Urothelium cell line (cell line): Measurements from ENCODE around the gene TNFAIP2.

ENCODE experiments used
- DNase-seq: peaks from one replicate; pipeline ENCODE4 v3.0.0; 2011; ENCODE audit warnings: low spot score, mixed read lengths
- FAIRE-seq: peaks from 2 replicates; lab custom pipeline; 2011; peaks lifted over from hg19 to GRCh38; lab: Jason Lieb, UNC

TNFAIP2 gene, protein sequence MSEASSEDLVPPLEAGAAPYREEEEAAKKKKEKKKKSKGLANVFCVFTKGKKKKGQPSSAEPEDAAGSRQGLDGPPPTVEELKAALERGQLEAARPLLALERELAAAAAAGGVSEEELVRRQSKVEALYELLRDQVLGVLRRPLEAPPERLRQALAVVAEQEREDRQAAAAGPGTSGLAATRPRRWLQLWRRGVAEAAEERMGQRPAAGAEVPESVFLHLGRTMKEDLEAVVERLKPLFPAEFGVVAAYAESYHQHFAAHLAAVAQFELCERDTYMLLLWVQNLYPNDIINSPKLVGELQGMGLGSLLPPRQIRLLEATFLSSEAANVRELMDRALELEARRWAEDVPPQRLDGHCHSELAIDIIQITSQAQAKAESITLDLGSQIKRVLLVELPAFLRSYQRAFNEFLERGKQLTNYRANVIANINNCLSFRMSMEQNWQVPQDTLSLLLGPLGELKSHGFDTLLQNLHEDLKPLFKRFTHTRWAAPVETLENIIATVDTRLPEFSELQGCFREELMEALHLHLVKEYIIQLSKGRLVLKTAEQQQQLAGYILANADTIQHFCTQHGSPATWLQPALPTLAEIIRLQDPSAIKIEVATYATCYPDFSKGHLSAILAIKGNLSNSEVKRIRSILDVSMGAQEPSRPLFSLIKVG

GRCh38 chr14:103122947-103123633, at the start of gene TNFAIP2:
TNFAIP2 (plus strand) TSS chr14:103123461; CDS start chr14:103126458, 2,997 bp downstream.
- DNase-seq (no peak), FAIRE-seq (no peak)

DNA sequence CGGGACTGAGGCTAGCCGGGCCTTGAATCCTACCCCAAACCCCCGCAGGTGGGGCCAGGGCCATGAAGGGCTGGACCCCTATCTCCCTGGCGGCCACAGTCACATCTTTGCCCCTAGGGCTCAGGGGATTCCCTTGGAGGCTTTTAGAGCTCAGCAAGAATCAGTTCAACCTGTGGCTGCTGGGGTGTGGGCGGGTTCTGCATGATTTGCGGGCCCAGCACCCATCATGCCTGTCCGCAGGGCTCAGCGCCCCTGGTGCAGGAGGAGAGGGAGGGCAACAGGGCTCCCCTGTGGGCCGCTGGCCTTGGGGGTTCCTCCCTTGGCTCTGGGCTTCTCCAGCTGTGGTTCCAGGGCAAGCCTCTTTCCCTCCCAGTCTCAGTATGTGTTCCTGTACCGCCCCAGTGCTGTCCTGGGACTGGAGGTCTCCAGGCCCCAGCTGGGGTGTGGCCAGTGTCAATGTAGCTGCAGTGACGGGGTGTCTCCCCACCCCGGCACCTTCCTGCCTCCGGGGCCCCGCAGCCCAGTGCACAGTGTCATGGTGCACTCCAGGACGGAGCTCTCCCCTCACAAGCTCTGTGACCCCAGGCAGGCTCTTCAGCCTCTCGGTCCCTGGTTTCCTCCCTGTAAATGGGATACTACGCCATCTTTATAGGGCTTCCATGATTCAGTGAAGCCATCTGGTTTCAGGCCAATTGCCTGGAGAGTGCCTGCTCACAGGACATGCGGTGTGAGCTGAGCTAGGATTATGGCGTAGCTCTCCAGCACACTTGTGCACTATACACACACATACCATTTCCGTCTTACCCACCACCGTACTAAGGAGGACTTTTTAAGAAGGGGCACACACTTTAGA, 49.2 kb upstream of the TNFAIP2 start:
- FAIRE-seq (no peak), DNase-seq (no peak)

- no peak for FAIRE-seq
Measured at GRCh38 chr14:103074729-103075367, 48.4 kb upstream of the TNFAIP2 start.

GRCh38 chr14:103078420-103078749, 44.9 kb upstream of the TNFAIP2 start:
- FAIRE-seq (no peak), DNase-seq (peak; percentile 72)

More at GRCh38 chr14:103074729-103075367, 48.4 kb upstream of the TNFAIP2 start:
- no peak for DNase-seq

DNA sequence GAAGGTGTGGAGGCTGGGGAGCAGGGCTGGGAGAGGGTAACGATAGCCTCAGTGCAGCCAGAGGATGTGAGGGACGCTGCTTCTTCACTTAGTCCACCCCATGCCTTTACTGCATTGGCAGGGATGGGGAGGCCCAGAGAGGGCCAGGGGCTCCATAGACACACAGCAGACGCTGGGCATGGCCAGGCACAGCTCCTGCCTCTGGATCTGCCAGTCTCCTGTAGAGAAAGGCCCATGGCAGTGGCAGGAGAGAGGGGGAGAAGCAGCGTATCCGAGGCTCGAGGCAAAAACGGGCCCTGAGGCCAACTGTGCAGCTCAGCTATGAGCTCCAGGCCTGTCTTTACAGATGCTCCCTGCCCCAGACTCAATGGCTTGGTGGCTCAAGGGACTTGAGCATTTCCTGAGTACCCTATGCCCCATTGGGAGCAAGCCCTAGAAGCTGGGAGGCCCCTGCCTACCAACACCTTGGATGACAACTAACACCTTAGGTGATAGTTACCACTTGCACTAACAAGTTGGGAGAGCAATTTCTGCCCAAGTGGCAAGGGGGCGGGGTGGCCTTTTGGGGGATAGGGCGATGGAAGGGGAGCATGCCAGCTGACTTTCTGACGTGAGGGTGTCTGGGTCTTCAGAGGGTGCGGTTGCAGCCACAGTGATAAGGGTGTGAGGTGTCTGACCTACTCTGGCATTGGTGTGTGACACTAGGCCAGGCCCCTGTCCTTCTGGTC, 44.2 kb upstream of the TNFAIP2 start:
- DNase-seq = no peak
- no peak for FAIRE-seq

DNA sequence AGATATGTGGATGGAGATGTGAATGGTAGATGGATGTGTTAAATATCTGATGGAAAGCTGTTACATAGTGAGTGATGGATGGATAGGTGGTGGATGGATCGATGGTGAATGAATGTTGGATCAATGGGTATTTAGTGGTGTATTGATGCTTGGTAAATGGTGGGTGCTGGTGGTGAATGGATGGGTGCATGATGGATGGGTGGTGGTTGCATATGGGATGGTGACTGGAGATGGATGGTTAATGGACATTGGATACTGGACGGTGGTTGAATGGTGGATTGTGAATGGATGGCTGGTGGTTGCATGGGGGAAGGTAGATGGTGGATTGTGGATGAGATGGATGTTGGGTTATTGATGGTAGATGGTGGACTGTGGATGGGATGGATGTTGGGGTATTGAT, 41.3 kb upstream of the TNFAIP2 start:
- FAIRE-seq (no peak), DNase-seq (no peak)

GRCh38 chr14:103084021-103084919, 39.0 kb upstream of the TNFAIP2 start, which contains the start of gene LBHD2:
LBHD2 (plus strand) TSS chr14:103084210; CDS start chr14:103086013, 1,803 bp downstream.
- FAIRE-seq (no peak), DNase-seq (no peak)

DNA sequence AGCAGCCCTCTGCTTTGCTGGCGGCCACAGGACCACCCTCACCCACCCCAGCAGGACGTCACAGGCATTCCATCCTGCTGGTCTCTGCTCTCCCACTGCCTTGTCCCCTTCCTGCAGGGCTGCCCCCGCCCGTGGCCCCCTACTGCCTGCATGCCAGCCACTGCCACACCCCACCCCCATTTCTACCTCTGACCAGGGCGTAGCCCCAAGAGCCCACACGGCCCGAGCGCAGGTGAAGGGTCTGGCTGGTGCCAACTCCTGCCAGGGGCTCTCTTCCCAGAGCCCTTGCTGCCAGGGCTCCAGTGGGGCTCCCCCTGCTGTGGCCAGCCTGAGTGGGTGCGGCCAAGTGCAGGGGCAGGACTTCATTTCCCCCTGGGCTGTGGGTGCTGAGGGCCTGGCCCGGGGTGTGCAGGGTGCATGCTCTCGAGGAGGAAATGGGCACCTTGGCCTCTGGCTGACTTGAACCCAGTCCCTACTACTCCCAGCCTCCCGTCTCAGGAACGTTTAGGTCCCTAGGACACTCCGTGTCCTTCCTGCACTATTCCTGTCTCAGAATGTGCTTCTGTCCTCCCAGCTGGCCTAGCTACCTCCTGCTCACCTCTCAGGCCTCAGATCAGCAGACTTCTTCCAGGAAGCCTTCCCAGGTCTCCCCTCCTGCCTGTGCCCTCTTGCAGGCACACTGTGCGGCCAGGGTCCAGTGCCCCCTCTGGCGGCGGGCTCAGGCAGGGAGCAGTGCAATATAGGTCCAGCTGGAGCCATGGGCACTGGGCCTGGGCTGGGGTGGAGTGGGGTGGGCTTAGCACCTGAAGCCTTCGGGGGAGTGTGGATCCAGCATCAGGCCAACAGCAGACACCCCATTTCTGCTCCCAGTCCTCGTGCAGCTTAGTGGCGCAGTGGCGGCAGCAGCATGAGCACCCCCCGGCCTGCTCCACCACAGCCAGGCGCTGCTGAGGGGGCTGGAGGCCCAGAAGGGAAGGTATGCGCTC, 37.9 kb upstream of the TNFAIP2 start:
- no peak for FAIRE-seq

DNA sequence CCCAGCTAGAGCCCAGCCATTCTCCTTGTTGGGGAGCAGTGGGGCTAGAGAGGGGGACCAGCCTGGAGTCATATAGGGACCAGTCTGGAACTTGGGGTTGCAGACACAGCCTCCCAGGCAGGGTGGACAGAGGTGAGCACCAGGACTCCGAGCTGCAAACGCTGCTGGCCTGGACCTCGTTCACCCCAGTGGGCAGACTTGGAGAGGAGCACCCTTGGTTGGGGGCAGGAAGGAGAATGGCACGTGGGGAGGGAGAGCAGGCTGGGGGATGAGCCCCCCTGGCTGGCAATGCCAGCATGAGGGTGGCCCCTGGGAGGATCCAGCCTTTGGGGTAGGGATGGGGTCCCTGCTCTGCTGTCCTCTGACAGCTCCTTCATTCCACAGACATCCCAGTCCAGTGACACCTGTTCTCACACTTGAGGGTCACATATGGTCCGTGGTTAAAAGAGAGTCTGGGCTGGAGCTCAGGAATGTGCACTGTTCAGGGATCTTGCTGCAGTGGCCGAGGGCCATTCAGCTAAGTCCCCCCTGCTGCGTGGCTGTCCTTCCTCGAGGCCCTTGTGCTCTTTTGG, 36.4 kb upstream of the TNFAIP2 start:
- DNase-seq (no peak), FAIRE-seq (no peak)

More for the DNA sequence above, 37.9 kb upstream of the TNFAIP2 start:
- DNase-seq = no peak

- FAIRE-seq = no peak
- no peak for DNase-seq
Measured at GRCh38 chr14:103087343-103087835, 35.9 kb upstream of the TNFAIP2 start.

DNA sequence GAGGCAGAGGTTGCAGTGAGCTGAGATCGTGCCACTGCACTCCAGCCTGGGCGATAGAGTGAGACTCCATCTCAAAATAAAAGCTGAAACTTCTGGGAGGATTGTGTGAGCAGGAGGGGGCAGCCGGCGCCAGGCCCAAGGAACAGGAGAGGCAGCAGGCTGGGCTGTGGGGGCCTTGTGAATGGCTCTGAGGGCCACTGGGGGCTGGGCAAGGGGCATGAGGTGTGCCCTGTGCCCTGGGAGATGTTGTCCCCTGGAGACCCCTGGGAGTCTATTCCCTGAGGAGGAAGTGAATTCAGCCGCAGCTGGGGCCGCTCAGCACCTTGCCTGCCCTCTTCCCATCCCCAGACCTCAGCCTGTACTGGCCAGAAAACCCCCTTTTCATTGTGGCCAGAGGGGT, 34.3 kb upstream of the TNFAIP2 start:
- DNase-seq (no peak), FAIRE-seq (no peak)

DNA sequence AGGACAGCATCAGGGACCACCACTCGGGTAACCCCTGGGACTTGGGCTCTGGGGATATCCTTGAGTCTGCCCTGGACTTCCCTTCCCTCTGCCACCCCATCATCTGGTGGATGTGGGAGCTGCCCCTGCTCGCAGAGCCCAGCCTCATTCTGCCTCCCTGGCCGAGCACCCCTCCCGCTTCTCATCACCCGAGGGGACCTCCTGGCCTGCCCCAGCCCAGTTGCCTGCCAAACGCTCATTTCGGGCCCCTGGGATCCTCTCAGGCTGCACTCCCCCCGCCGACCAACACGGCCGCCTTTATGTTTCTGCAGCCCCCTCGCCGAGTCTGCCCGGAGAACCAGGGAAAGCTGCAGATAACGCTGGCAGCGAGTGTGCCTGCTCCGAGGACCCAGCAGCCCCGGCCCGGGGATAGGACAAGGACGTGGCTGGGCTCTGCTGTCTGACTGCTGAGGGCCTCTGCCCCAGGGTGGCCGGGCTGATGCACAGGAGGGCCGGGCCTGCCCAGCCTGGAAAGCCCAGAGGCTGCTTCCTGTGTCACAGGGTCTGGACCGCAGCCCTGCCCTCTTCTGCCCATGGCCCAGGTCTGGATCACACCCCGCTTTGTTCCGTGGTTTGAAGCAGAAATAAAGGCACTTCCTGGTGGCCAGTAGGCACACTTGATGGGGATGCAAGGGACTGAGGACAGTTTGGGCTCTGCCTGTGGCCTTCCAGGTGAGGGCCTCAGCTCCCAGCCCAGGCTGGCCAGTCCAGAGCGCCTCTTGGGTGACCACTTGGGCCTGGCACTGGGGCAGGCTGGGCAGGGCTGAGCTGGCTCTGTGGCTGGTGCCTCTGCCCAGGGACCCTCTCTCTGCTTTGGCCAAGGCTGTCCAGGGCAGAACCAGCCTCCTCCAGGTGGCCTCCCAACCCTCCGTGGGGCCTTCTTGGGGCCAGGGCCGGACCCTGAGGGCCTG, 33.6 kb upstream of the TNFAIP2 start:
- DNase-seq = no peak
- no peak for FAIRE-seq

- DNase-seq (no peak), FAIRE-seq (no peak)
Measured at GRCh38 chr14:103090481-103091020, 32.7 kb upstream of the TNFAIP2 start.

- no peak for FAIRE-seq
Measured at GRCh38 chr14:103091041-103091882, 32.0 kb upstream of the TNFAIP2 start.

DNA sequence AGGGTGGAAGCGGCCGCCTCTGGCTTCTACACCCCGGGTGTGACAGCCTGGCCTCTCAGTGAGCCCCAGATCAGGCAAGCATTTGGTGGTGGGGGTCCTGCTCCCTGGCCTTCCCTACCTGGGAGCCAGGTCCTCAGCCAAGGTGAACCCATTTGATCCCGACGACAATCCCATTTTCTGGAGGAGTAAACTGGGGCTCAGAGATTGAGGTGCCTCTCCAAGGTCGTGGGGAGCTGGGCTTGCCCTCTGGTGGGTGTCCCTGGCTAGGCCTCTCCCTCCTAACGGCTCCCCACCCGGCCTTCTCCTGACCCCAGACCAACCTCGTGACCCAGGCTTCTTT, 31.4 kb upstream of the TNFAIP2 start:
- DNase-seq (no peak), FAIRE-seq (no peak)

More at GRCh38 chr14:103091041-103091882, 32.0 kb upstream of the TNFAIP2 start:
- DNase-seq = peak; percentile 36
